HS-5 (cell line): Measurements from ENCODE around the gene CHRND.

ENCODE experiments used
- DNase-seq: peaks from one replicate; pipeline ENCODE4 v3.0.0-alpha.2; 2012; ENCODE audit warnings: low read depth

Gene CHRND

GRCh38 chr2:232525791-232526371 is at the start of gene CHRND:
Gene CHRND (plus strand): TSS chr2:232526160. CDS start chr2:232526216, 56 bp downstream.
- no peak for DNase-seq

GRCh38 chr2:232476791-232477190 is 49.2 kb upstream of the CHRND start:
- no peak for DNase-seq

GRCh38 chr2:232477751-232478510 is 48.0 kb upstream of the CHRND start:
- DNase-seq = no peak

- no peak for DNase-seq
These were observed 47.2 kb upstream of the CHRND start for GRCh38 chr2:232478571-232479340.

DNA sequence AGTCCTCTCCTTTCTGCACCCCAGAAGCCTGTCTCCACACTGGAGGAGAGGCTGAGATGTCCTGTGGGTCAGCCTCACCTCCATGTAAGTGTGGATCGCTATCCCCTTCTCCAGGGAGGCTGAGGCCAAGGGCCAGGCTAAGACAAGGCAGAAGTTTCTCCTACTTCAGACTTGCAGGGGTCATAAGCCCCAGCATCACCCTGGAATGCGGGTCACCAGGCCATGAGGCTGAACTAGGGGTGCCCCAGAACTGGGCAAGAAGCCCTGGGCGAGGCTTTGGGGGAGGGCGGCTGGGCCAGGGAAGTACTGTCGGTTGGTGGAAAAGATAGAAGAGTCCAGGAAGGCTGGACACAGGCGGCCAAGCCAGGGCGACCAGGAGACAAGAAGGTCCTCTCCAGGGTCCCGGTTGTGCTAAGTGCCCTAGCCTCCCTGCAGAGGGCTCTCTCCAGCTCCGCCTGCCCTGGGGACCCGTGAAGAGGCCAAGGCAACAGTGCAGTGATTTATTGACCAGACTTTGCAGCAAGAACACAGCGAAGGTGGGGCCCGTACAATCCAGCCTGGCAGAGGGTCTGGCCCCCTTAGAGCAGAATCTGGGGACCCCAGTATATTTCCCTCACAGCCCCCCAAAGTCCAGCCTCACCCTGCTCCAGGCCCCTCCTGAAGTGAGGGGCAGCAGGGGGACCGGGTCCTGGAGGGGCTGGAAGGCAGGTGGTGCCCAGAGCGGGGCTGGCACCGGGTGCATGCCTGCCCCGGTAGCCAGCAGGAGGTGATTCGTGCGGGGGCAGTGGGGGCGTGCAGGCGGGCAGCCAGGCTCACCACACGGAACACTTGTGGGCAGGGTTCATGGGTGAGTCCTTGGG is 46.4 kb upstream of the CHRND start:
- DNase-seq = no peak

DNA sequence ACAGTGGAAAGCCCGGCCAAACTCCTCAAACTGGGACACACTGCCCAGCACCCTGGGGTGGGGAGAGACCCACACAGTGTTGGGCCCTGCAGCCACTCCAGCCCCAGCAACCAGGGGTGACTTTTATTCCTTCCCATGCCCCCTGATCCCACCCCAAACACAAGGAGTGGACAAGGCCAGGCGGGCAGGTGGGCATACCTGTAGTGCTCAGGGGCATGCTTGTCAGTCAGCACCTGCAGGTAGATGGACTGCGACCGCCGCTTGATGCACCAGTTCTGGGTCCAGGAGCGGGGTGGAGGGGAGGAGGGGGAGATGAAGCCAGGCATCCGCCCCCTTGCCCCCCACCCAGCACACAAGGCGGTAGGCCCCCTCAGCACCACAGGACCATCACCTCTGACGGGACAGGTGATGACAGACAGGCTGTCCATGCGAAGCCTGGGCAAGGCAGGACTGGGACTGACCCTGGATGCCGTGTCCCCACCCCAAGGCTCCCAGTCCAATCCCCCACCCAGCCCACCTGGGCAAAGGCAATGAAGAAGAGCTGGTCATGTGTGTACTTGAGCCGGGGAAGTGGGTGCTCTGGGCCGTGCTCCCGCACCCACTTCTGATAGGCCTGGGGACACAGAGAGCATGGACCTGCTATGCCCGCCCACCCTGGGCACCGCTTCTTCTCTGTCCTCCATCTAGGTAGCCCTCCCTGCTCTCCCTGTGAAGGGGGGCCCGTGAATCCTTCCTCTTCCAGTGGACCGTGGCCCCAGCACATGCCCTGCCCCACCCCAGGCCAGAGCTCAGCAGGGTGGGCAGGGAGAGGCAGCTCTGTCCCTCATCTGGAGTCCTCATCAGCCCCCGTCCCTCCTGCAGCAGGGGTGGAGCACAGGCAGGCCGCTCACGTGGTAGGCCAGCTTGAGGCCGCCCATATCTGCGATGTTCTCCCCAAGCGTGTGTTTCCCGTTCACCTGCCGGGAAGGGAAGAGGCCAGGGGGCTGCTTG is 45.5 kb upstream of the CHRND start:
- no peak for DNase-seq

DNA sequence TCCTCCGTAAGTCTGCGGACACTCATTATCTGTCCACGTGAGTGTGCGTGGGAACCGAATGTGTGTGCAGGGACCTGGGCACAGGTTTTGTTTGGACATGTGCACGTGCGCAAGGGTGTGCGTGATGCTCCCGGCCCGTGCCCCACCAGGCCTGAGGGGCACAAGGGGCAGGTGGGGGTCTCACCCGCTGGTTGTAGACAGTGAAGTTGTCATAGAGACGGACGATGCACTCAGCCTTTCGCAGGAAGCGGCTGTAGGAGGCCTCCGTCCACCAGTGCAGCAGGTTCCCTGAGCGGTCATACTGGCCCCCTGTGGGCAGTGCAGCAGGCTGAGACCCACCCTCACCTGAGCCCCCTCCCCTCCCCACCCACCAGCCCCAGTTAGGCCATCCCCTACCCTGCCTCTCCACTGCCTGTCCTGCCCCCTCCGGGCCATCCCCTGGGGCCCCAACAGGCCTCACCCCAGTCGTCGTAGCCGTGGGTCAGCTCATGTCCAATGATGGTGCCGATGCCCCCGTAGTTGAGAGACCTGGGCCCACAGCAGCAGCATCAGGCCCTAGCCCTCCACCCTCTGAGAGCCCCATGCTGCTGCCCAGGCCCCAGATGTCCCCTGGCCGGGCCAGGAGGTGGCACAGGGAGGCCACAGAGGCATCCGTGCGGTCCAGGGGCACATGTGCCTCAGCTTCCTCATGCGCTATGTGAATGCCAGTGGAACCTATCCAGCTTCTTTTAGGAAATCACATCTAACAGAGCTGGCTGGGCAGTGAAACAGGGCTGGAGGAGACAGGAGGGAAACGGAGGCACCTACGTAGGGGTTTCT is 44.4 kb upstream of the CHRND start:
- no peak for DNase-seq

GRCh38 chr2:232482301-232483238 is 43.4 kb upstream of the CHRND start:
- DNase-seq = no peak

GRCh38 chr2:232483311-232483922 is 42.5 kb upstream of the CHRND start:
- DNase-seq = no peak

GRCh38 chr2:232483923-232484627 is 41.9 kb upstream of the CHRND start:
- no peak for DNase-seq

DNA sequence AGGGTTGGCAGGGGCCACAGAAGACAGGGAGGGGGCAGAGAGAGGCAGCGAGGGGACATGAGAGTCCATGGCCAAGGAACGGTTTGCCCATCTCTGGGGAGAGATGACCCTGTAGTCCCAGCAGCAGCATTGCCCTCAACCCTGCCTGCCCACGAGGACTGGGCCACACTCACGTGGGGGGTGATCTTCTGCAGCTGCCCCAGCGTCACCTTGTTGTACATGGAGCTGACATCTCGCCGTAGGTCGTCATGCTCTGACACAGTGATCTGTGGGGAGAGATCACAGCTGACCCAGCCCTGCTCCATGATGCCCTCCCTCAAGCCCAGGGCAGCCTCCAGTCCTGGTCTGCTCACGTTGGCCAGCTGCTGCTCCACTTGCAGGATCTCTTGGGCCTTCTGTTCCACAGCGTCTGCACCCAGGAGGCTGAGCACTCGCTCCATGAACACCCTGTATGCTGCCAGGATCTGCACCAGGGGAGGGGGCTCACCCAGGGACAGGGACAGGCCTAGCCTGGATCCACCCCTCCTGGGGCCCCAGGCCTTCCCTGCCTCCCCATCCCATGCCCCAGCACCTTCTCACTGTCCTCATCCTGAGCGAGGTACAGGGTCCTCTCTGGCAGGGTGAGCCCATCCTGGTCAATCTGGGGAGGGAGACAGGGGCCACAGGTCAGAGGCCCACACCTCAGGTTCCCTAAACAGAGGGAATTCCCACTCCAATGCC is 41.2 kb upstream of the CHRND start:
- no peak for DNase-seq

DNA sequence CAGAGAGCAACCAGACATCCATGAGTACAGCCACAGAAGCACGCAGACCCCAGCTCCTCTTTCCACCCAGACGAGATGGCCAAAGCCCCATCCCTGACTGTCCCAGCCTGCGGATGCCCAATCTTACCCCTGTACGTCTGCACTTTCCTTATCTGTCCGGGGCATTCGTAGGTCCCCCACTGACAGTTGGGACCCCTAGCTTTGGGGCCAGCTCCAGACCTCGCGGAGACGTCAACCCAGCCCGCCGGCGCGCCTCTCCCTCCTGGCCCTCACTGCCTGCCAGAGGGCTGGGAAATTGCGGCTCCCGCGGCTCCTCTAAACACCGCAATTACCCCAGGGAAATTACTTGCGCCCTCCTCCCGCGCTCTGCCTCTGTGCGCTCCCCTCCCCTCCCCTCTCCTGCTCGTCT is 40.6 kb upstream of the CHRND start:
- DNase-seq = no peak

GRCh38 chr2:232485757-232486557 is 40.0 kb upstream of the CHRND start:
- no peak for DNase-seq

- DNase-seq = no peak
These were observed 39.2 kb upstream of the CHRND start for GRCh38 chr2:232486558-232487384.

DNA sequence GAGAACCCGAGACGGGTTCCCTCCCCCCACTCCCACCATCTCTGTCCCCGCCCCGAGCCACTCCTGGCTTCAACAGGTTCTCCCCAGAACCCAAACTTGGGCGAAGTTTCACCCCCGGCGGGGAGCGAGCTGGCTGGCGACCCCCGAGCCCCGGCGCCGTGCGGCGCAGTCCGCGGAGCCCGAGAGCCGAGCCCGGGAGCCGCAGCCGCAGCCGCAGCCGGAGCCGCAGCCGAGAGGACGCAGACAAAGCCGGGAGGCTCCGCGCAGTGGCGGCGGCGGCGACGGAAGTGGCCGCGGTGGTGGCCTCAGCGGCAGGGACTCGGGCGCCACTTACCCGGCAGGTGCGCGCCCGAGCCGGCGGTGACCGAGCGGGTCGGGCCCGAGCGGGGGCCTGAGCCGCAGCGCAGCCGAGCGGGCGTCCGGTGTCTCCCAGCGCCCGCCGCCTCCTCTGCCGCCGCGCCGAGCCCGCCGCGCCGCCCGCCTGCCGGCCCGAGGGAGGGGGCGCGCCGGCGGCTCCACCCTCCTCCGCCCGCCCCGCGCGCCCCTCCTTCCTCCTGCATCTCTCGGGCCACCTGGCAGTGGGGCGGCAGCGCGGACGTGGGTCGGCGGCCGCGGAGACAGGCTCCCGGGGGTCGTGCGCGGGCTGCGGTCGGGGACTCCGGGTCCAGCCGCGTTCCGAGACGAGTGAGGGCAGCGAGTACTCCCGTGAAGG is 38.4 kb upstream of the CHRND start, which contains the start of gene ECEL1:
Gene ECEL1, minus strand, starts transcription at position 450 of the 712 bp plus-strand sequence. CDS start 1,181 bp downstream, outside the sequence.
- no peak for DNase-seq
